Retinal pigment epithelial cell (primary cell): ENCODE measurements around the gene TSPAN12.

Source experiments
- DNase-seq: peaks from one replicate; pipeline ENCODE4 v3.0.0-alpha.2; 2010; ENCODE audit warnings: low read depth
- H3K4me3 ChIP-seq: 2 replicates; pipeline ENCODE4 v1.5.1; 2011; ENCODE audit warnings: mild to moderate bottlenecking, low read length, control low read depth, moderate library complexity
- TF ChIP-seq, protein P1 (sequence below): conservative IDR thresholded peaks from 2 replicates; pipeline ENCODE4 v1.5.1; 2011; ENCODE audit warnings: low read depth, low read length, control low read depth, inconsistent platforms

Gene TSPAN12

DNA sequence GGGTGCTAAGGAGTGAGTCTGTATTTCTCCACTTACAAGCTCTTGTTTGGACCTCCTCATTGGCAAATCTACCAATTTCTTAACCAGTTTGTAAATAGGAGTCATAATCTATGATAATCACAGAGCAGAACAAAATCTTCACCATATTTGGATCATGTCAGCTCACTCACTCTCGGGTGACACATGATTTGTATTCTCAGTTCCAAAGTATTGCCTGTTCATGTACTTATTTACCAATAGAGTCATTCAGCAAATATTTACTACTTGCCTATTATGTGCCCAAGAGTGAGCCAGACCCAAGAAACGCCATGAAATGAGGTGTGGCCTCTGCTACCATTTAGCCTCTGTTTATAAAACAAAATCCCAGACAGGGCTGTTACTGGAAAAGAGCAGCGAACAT is 114.8 kb downstream of the TSPAN12 start:
- no peak overlapping the region for H3K4me3 ChIP-seq
- DNase-seq, result no peak
- TF ChIP-seq, protein P1, sequence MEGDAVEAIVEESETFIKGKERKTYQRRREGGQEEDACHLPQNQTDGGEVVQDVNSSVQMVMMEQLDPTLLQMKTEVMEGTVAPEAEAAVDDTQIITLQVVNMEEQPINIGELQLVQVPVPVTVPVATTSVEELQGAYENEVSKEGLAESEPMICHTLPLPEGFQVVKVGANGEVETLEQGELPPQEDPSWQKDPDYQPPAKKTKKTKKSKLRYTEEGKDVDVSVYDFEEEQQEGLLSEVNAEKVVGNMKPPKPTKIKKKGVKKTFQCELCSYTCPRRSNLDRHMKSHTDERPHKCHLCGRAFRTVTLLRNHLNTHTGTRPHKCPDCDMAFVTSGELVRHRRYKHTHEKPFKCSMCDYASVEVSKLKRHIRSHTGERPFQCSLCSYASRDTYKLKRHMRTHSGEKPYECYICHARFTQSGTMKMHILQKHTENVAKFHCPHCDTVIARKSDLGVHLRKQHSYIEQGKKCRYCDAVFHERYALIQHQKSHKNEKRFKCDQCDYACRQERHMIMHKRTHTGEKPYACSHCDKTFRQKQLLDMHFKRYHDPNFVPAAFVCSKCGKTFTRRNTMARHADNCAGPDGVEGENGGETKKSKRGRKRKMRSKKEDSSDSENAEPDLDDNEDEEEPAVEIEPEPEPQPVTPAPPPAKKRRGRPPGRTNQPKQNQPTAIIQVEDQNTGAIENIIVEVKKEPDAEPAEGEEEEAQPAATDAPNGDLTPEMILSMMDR, result no peak

DNA sequence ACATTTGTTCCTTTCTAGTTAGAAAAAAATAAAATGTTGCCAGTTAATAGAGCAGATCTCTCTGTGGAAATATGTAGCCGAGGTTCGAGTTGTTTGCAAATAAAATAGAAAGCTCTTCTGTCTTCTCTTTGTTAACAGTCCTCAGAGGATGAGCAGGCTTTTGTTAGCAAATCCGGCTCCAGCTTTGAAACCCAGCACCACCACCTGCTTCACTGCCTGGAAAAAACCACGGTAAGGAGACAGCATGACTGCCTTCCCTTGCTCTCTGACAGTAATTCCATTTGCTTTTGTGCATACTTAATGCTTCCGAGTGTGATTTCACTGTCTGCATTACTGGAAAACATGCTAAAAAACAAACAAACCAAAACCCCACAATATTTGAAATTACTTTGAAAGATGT is 115.6 kb downstream of the TSPAN12 start:
- TF ChIP-seq, protein P1, result no peak
- DNase-seq, result no peak

GRCh38 chr7:120741371-120742042 is 116.4 kb downstream of the TSPAN12 start:
- TF ChIP-seq, protein P1, result no peak
- no peak for DNase-seq
- H3K4me3 ChIP-seq, result no peak overlapping the region

More for the DNA sequence above, 115.6 kb downstream of the TSPAN12 start:
- H3K4me3 ChIP-seq, result no peak overlapping the region

DNA sequence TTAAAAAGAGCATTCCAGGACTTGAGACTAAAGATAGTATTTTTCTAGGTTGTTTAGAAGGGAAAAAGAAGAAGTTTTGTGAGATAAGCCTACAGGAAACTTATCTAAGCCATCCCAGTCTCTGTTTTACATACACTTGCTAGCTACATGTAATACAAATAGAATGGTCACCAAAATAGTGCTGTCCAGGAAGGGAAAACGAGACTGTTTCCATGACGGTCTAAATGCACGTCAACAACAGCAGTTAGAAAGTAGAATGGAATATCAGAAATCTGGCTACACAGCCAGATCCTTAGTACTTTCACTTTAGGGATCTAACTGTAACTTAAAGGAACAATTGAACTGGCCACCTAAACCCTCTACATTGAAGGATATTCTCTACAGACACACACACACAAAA is 117.6 kb downstream of the TSPAN12 start:
- no peak overlapping the region for H3K4me3 ChIP-seq
- DNase-seq, result no peak
- TF ChIP-seq, protein P1, result no peak

DNA sequence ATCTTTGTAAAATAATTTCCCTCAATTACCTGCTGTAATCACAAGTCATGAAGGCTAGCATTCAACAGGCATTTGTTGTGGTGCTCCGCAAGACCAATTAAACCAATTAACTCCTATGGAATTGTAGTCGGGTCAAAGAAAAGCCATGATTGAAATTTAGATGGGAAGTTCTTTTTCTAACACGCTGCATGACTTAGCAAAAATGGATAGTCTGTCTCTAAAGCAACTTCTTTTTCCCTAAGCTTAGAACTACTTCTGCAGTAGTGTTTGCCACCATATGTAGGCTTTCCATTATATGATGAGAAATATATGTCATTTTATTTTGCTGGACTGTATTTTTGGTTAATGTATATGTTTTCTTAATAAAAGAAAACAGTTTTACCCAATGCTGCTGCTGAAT is 119.1 kb downstream of the TSPAN12 start:
- H3K4me3 ChIP-seq, result no peak overlapping the region
- TF ChIP-seq, protein P1, result no peak

More for the DNA sequence above, 119.1 kb downstream of the TSPAN12 start:
- no peak for DNase-seq
